GM12878 (cell line): ENCODE data around the gene WWOX. TPM values are rescaled to one million over a fixed set of nuclear protein-coding genes. Genes with fewer than 3 reads are reported as not detected.

Experiments used
- ATAC-seq: fragments of 200-7000 bp; cut with Tn5 transposase; 3 replicates; pipeline ENCODE4 v1.9.1; 2020; ENCODE audit warnings: mild to moderate bottlenecking, moderate library complexity
- BruUV-seq: library from RNA; stranded (reverse); fragments of 400-500 nt; replicated peaks from 2 replicates; lab custom pipeline; 2021; lab: Mats Ljungman, UMichigan
- CTCF ChIA-PET: fragments of 300-600 bp; sonication (Branson Sonifier 250); formaldehyde crosslinking; extraction: SDS; loops from one replicate; lab custom pipeline; 2021; ENCODE audit warnings: inconsistent platforms; lab: Yijun Ruan, JAX
- POLR2A ChIA-PET: fragments of 350-600 bp; formaldehyde crosslinking; extraction: SDS; loops from one replicate; lab custom pipeline; 2021; ENCODE audit warnings: inconsistent platforms; lab: Charles Lee
- RAD21 ChIA-PET: fragments of 300-600 bp; sonication (Branson Sonifier 250); formaldehyde crosslinking; loops from one replicate; lab custom pipeline; 2023; ENCODE audit warnings: antibody characterized with exemption; ENCODE audit not compliant: unreplicated experiment; lab: Charles Lee
- SMC1A ChIA-PET: fragments of 300-600 bp; sonication (Branson Sonifier 250); formaldehyde crosslinking; loops from one replicate; lab custom pipeline; 2023; ENCODE audit not compliant: unreplicated experiment, uncharacterized antibody; lab: Charles Lee
- DNase-seq: peaks from one replicate; pipeline ENCODE4 v3.0.0-alpha.2; 2011; ENCODE audit warnings: low read depth, low spot score
- FAIRE-seq: peaks from 3 replicates; lab custom pipeline; 2011; peaks lifted over from hg19 to GRCh38; lab: Jason Lieb, UNC
- H2AFZ ChIP-seq: 2 replicates; pipeline ENCODE4 v1.6.0; 2011; ENCODE audit warnings: low read depth, low read length, control low read depth; ENCODE audit not compliant: control insufficient read depth
- H3K27ac ChIP-seq: 2 replicates; pipeline ENCODE4 v1.5.1; 2011; ENCODE audit warnings: control low read depth; ENCODE audit not compliant: control insufficient read depth, insufficient read depth
- H3K27me3 ChIP-seq, 2 experiments: replicated peaks in 1 of 2; 2 replicates each; pipeline versions ENCODE4 v1.6.0 to v1.6.1; 2011; ENCODE audit warnings: low read length in 1 of 2; ENCODE audit not compliant: control insufficient read depth in 2 of 2, insufficient read depth in 2 of 2
- H3K36me3 ChIP-seq, 2 experiments: 2 replicates each; pipeline ENCODE4 v1.5.1; 2011; ENCODE audit warnings: low read length in 1 of 2; ENCODE audit not compliant: control insufficient read depth in 2 of 2, insufficient read depth in 2 of 2
- H3K4me1 ChIP-seq: 2 replicates; pipeline ENCODE4 v1.6.1; 2011; ENCODE audit warnings: mild to moderate bottlenecking, low read length, moderate library complexity, mixed read lengths; ENCODE audit not compliant: control insufficient read depth, insufficient read depth
- H3K4me2 ChIP-seq: 2 replicates; pipeline ENCODE4 v1.6.0; 2011; ENCODE audit warnings: control low read depth; ENCODE audit not compliant: control insufficient read depth, insufficient read depth
- H3K4me3 ChIP-seq: fragments of 200-600 bp; sonication (generic); 2 replicates; pipeline ENCODE4 v1.5.1; 2016
- H3K79me2 ChIP-seq: 2 replicates; pipeline ENCODE4 v1.6.0; 2011; ENCODE audit warnings: low read length; ENCODE audit not compliant: control insufficient read depth, insufficient read depth
- H3K9ac ChIP-seq: 2 replicates; pipeline ENCODE4 v1.8.0; 2011; ENCODE audit warnings: low read length, control low read depth, mixed read lengths; ENCODE audit not compliant: control insufficient read depth, insufficient read depth
- H3K9me3 ChIP-seq: replicated peaks from 3 replicates; pipeline ENCODE4 v1.5.1; 2011; ENCODE audit warnings: mild to moderate bottlenecking, low read length; ENCODE audit not compliant: control insufficient read depth, insufficient read depth
- H4K20me1 ChIP-seq: 2 replicates; pipeline ENCODE4 v1.6.0; 2011; ENCODE audit not compliant: control insufficient read depth, insufficient read depth
- CEBPB ChIP-seq, 2 experiments: fragments of 150-350 bp in 1 of 2; IDR thresholded peaks; 2 replicates each; pipeline ENCODE4 v1.6.1; 2012 to 2014; ENCODE audit warnings: low read depth in 2 of 2, low read length in 2 of 2, borderline replicate concordance in 1 of 2, inconsistent platforms in 1 of 2
- CREM ChIP-seq: IDR thresholded peaks from 2 replicates; pipeline ENCODE4 v1.6.1; 2014; ENCODE audit warnings: antibody characterized with exemption, low read depth
- EZH2 ChIP-seq: IDR thresholded peaks from 2 replicates; pipeline ENCODE4 v1.6.1; 2012; ENCODE audit warnings: low read depth, mild to moderate bottlenecking, control low read depth, inconsistent platforms, low read length, borderline replicate concordance; ENCODE audit not compliant: control insufficient read depth
- MYC ChIP-seq: IDR thresholded peaks from 2 replicates; pipeline ENCODE4 v1.6.1; 2011; ENCODE audit warnings: mild to moderate bottlenecking, low read length, moderate library complexity, inconsistent platforms; ENCODE audit not compliant: insufficient read depth, insufficient replicate concordance, insufficient read length, severe bottlenecking
- NFXL1 ChIP-seq: fragments of 450-650 bp; IDR thresholded peaks from 2 replicates; pipeline ENCODE4 v1.6.1; 2017; ENCODE audit warnings: antibody characterized with exemption, mild to moderate bottlenecking, borderline replicate concordance
- PBX3 ChIP-seq: IDR thresholded peaks from 2 replicates; pipeline ENCODE4 v1.6.1; 2011; ENCODE audit warnings: mild to moderate bottlenecking, low read depth, low read length, moderate library complexity; ENCODE audit not compliant: insufficient replicate concordance
- SREBF1 ChIP-seq: IDR thresholded peaks from 2 replicates; pipeline ENCODE4 v1.6.1; 2012; ENCODE audit warnings: mild to moderate bottlenecking, low read length
- TCF12 ChIP-seq: IDR thresholded peaks from 2 replicates; pipeline ENCODE4 v1.6.1; 2011; ENCODE audit warnings: low read depth, mild to moderate bottlenecking, low read length
- USF1 ChIP-seq: IDR thresholded peaks from 2 replicates; pipeline ENCODE4 v1.6.1; 2011; ENCODE audit warnings: borderline replicate concordance, low read depth, mild to moderate bottlenecking, moderate library complexity, mixed read lengths, low read length; ENCODE audit not compliant: insufficient read depth; ENCODE audit errors: extremely low read length
- ZNF687 ChIP-seq: fragments of 450-650 bp; IDR thresholded peaks from 2 replicates; pipeline ENCODE4 v1.6.1; 2017; ENCODE audit warnings: mild to moderate bottlenecking, moderate library complexity
- WGBS: methylation state at CpG from one replicate; pipeline ENCODE4 v1.1.6; 2016; ENCODE audit warnings: low lambda C conversion rate; ENCODE audit not compliant: insufficient replicate concordance, insufficient coverage; ENCODE audit errors: missing lambda C conversion rate; 5-methylcytosine and 5-hydroxymethylcytosine counted together
- in situ Hi-C: fragments of 300-500 bp; cut with MboI; formaldehyde crosslinking; loops from 9 replicates; pipeline ENCODE4 v1.14.3; 2018; ENCODE audit warnings: mixed read lengths
- intact Hi-C: fragments of 100-400 bp; cut with micrococcal nuclease; formaldehyde crosslinking; loops from one replicate; pipeline ENCODE4 v1.14.2; 2022; ENCODE audit not compliant: unreplicated experiment
- polyA plus RNA-seq, 11 experiments: library from polyadenylated mRNA; depleted of rRNA in 4 of 11; unstranded in 6 of 11; stranded (reverse) in 5 of 11; fragments of >200 nt; fragmentation: Nextera tagmentation in 4 of 11; fragmentation: Illumina TruSeq in 1 of 11; extraction: Ambion mirVana in 4 of 11; extraction: Trizol in 1 of 11; gene quantifications; 1 replicate in 1 of 11; 2 replicates in 10 of 11; pipeline versions ENCODE4 v1.2.1 to v1.2.3, GENCODE V29; 2011 to 2016; ENCODE audit warnings: inconsistent platforms in 2 of 11, missing spikeins in 2 of 11, low read depth in 1 of 11
- total RNA-seq, 4 experiments: library from RNA; depleted of rRNA in 3 of 4; stranded (reverse); fragments of >200 nt in 3 of 4; fragmentation: Illumina TruSeq in 1 of 4; extraction: Trizol in 1 of 4; gene quantifications; 2 replicates each; pipeline versions ENCODE4 v1.2.1 to v1.2.3, GENCODE V29; 2013 to 2021
- TF ChIP-seq, protein P1 (sequence below): fragments of 450-650 bp; IDR thresholded peaks from 2 replicates; pipeline ENCODE4 v1.6.1; 2017; ENCODE audit warnings: antibody characterized with exemption, mild to moderate bottlenecking, moderate library complexity

WWOX gene
- total and polyA plus RNA-seq, 10 of the 15 experiments (the other 5 are each of a cell fraction or from before 2014, with no cell fraction given): 2.8 to 24.4 (median 17.8) TPM

DNA sequence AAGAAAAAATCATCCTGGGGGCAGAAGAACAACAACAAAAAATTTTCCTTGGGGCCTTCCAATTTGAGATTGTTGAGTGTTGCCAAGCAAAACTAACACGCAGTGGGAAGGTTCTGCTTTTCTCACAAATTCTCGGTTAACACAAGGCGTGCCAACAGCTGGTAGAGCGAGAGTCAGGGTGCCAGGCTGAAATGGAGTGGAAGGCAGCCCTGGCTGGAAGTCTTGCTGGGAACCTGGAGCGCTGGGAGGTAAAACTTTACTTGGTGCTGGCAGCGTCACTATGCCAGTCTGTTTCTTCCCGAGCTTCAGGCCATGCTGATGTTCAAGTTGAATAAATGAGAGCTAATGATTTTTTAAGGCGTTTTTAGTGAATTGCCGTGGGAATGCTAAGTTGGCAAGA is 189.4 kb downstream of the WWOX start:
- 71% methylated on average over 9 of the region's 9 CpGs for WGBS
- Histone ChIP-seq H3K4me1 (no peaks in the 10 kb centered on the region), H3K36me3 (no peaks in the 10 kb centered on the region), H3K79me2 (no peaks in the 10 kb centered on the region), H4K20me1 (no peaks in the 10 kb centered on the region), H3K27ac (no peak overlapping the region), H3K9me3 (no peaks in the 10 kb centered on the region), H3K4me3 (no peak overlapping the region), H3K4me2 (no peak overlapping the region), H3K27me3 (no peaks in the 10 kb centered on the region), H3K9ac (no peak overlapping the region), H2AFZ (no peak overlapping the region)
- no peak for ATAC-seq
- no peak for TF ChIP-seq USF1
- TF ChIP-seq, protein P1, sequence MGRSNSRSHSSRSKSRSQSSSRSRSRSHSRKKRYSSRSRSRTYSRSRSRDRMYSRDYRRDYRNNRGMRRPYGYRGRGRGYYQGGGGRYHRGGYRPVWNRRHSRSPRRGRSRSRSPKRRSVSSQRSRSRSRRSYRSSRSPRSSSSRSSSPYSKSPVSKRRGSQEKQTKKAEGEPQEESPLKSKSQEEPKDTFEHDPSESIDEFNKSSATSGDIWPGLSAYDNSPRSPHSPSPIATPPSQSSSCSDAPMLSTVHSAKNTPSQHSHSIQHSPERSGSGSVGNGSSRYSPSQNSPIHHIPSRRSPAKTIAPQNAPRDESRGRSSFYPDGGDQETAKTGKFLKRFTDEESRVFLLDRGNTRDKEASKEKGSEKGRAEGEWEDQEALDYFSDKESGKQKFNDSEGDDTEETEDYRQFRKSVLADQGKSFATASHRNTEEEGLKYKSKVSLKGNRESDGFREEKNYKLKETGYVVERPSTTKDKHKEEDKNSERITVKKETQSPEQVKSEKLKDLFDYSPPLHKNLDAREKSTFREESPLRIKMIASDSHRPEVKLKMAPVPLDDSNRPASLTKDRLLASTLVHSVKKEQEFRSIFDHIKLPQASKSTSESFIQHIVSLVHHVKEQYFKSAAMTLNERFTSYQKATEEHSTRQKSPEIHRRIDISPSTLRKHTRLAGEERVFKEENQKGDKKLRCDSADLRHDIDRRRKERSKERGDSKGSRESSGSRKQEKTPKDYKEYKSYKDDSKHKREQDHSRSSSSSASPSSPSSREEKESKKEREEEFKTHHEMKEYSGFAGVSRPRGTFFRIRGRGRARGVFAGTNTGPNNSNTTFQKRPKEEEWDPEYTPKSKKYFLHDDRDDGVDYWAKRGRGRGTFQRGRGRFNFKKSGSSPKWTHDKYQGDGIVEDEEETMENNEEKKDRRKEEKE: no peak
- TF ChIP-seq ZNF687: no peak
- TF ChIP-seq TCF12: no peak
- no peak for TF ChIP-seq SREBF1
- no peak for TF ChIP-seq PBX3
- TF ChIP-seq CEBPB (IDR thresholded peaks at IDR 0.05; ENCODE audit: borderline replicate concordance in 1 of 2, low read depth in 2 of 2, low read length in 2 of 2): no peak
- no peak for TF ChIP-seq NFXL1
- no peak for TF ChIP-seq MYC
- TF ChIP-seq CREM: no peak
- TF ChIP-seq EZH2: no peak
- RAD21 ChIA-PET: no interaction called here
- in situ Hi-C loops: no loop called here
- DNase-seq: no peak
- intact Hi-C loops: no loop called here
- no TSS peak for BruUV-seq
- CTCF ChIA-PET: no interaction called here
- FAIRE-seq: no peak
- POLR2A ChIA-PET: no interaction called here
- SMC1A ChIA-PET: no interaction called here
